GM21737 (cell line): Measurements from ENCODE around the gene DUSP2.

ENCODE experiments used
- ATAC-seq: cut with Tn5 transposase; IDR thresholded peaks from one replicate; pipeline ENCODE4 v1.9.1; 2021; ENCODE audit warnings: mild to moderate bottlenecking, moderate library complexity; ENCODE audit not compliant: unreplicated experiment

The DUSP2 gene

GRCh38 chr2:96103761-96104486 lies 41.3 kb downstream of the DUSP2 start:
- ATAC-seq, result no peak

- no peak for ATAC-seq
These were observed 42.0 kb downstream of the DUSP2 start for GRCh38 chr2:96103187-96103601.

GRCh38 chr2:96102596-96103186 lies 42.5 kb downstream of the DUSP2 start:
- no peak for ATAC-seq

GRCh38 chr2:96100893-96101304 lies 44.3 kb downstream of the DUSP2 start:
- no peak for ATAC-seq

- ATAC-seq, result no peak
These were observed 45.1 kb downstream of the DUSP2 start for GRCh38 chr2:96099861-96100798.

GRCh38 chr2:96098900-96099590 lies 46.2 kb downstream of the DUSP2 start:
- no peak for ATAC-seq

DNA sequence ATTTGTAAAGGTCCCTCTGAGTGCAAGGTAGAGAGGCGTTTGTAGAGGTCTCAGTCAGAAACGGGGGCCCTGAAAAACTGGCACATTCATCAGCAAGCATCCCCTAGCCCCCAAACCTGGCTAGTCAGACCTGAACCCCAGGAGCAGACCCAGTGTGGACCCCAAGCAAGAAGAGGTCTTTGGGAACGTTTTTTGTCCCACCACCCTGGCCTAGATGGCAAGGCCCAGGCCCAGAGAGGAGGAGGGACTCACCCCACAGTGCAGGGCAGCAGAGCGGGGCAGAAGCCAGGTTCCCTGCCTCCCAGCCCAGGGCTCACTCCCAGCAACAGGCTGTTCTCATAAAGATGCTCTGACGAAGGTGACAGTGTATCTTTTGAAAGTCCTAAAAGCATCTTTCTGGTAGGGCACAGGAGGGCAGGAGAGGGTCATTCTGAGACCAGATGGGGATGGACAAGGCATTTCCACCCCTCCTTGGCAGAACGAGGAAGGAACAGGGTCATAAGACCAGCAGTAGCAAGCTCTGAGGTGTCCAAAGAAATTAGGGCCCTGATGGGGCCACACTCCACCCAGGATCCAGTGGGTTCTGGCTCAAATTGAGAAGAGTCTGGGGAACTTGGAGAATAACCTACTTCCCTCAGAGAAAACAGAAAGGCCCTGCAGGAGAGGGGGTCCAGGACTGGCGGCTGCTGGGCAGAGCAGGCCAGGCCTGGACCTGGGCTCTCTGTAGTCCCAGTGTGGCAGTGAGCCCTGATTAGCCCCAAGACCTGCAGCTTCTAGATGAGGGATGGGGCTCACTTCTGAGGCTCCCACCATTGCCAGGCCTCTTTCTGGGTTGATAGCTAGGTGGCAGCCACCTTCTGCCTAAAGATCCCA lies 47.1 kb downstream of the DUSP2 start:
- ATAC-seq, result no peak

DNA sequence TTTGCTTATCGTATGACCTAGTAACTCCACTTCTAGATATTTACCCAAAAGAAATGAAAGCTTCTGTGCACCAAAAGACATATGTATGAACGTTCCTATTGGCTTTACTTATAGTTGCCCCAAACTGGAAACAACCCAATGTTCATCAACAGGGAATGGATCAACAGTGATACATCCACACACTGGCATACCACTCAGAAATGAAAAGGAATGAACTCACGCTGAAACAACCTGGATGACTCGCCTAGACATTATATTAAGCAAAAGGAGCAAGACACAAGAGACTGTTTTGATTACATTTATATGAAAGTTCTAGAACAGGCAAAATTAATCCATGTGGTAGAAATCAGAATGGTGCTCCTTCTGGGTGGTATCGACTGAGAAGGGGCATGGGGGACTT lies 47.8 kb downstream of the DUSP2 start:
- no peak for ATAC-seq

- ATAC-seq, result no peak
These were observed 50.1 kb downstream of the DUSP2 start for GRCh38 chr2:96095116-96095636.

GRCh38 chr2:96093528-96093927 lies 51.7 kb downstream of the DUSP2 start:
- no peak for ATAC-seq
